H9 (cell line): ENCODE results near the gene GAS2. TPM values are rescaled to one million over a fixed set of nuclear protein-coding genes. Genes with fewer than 3 reads are reported as not detected.

ENCODE experiments used
- DNase-seq: peaks from one replicate; pipeline ENCODE4 v3.0.0-alpha.2; 2017
- H2AFZ ChIP-seq: one replicate; pipeline ENCODE4 v1.6.1; 2013; ENCODE audit warnings: mild to moderate bottlenecking, low read length, control low read depth, moderate library complexity
- H2AK5ac ChIP-seq: 2 replicates; pipeline ENCODE4 v1.6.1; 2013; ENCODE audit warnings: low read length, control low read depth, mixed read lengths; ENCODE audit not compliant: insufficient read length
- H2BK120ac ChIP-seq: one replicate; pipeline ENCODE4 v1.6.1; 2013; ENCODE audit warnings: low read depth, mild to moderate bottlenecking, low read length, control low read depth, inconsistent platforms; ENCODE audit not compliant: poor library complexity, severe bottlenecking
- H2BK12ac ChIP-seq: 2 replicates; pipeline ENCODE4 v1.6.1; 2013; ENCODE audit warnings: low read length, control low read depth, mixed read lengths, low read depth; ENCODE audit not compliant: insufficient read length
- H2BK15ac ChIP-seq: 2 replicates; pipeline ENCODE4 v1.6.1; 2013; ENCODE audit warnings: low read depth, low read length, control low read depth
- H2BK20ac ChIP-seq: one replicate; pipeline ENCODE4 v1.6.1; 2013; ENCODE audit warnings: low read depth, mild to moderate bottlenecking, low read length, control low read depth, inconsistent platforms; ENCODE audit not compliant: poor library complexity, severe bottlenecking
- H2BK5ac ChIP-seq: 2 replicates; pipeline ENCODE4 v1.6.1; 2013; ENCODE audit warnings: low read length, control low read depth, mixed read lengths; ENCODE audit not compliant: insufficient read length
- H3K14ac ChIP-seq: 2 replicates; pipeline ENCODE4 v1.6.1; 2013; ENCODE audit warnings: low read length, control low read depth; ENCODE audit not compliant: insufficient read depth
- H3K18ac ChIP-seq: 2 replicates; pipeline ENCODE4 v1.6.1; 2013; ENCODE audit warnings: low read depth, mild to moderate bottlenecking, mixed read lengths, low read length, control low read depth; ENCODE audit not compliant: insufficient read length
- H3K23ac ChIP-seq: 2 replicates; pipeline ENCODE4 v1.6.1; 2013; ENCODE audit warnings: low read length, control low read depth, mixed read lengths, low read depth; ENCODE audit not compliant: insufficient read length
- H3K23me2 ChIP-seq: 2 replicates; pipeline ENCODE4 v1.6.1; 2013; ENCODE audit warnings: low read depth, mild to moderate bottlenecking, mixed read lengths, low read length, control low read depth; ENCODE audit not compliant: insufficient read length, poor library complexity, severe bottlenecking
- H3K27ac ChIP-seq: 2 replicates; pipeline ENCODE4 v1.5.1; 2013; ENCODE audit warnings: low read length, control low read depth, mixed read lengths, low read depth; ENCODE audit not compliant: insufficient read length
- H3K27me3 ChIP-seq: 2 replicates; pipeline ENCODE4 v1.6.1; 2013; ENCODE audit warnings: low read length, control low read depth, inconsistent platforms; ENCODE audit not compliant: insufficient read depth
- H3K4ac ChIP-seq: 2 replicates; pipeline ENCODE4 v1.6.1; 2013; ENCODE audit warnings: low read depth, mild to moderate bottlenecking, control low read depth, inconsistent platforms, low read length, moderate library complexity
- H3K4me1 ChIP-seq: 2 replicates; pipeline ENCODE4 v1.6.1; 2013; ENCODE audit warnings: low read length, control low read depth, inconsistent platforms; ENCODE audit not compliant: insufficient read depth
- H3K4me2 ChIP-seq: 2 replicates; pipeline ENCODE4 v1.6.1; 2013; ENCODE audit warnings: low read length, control low read depth, mixed read lengths; ENCODE audit not compliant: insufficient read length, insufficient read depth
- H3K56ac ChIP-seq: 2 replicates; pipeline ENCODE4 v1.6.1; 2013; ENCODE audit warnings: low read depth, mild to moderate bottlenecking, mixed read lengths, low read length, control low read depth; ENCODE audit not compliant: insufficient read length
- H3K79me1 ChIP-seq: 2 replicates; pipeline ENCODE4 v1.6.1; 2013; ENCODE audit warnings: low read depth, mild to moderate bottlenecking, moderate library complexity, low read length, control low read depth, inconsistent platforms; ENCODE audit not compliant: insufficient read depth, poor library complexity, severe bottlenecking
- H3K79me2 ChIP-seq: 2 replicates; pipeline ENCODE4 v1.6.1; 2013; ENCODE audit warnings: low read length, control low read depth, inconsistent platforms; ENCODE audit not compliant: insufficient read depth
- H3K9ac ChIP-seq: 2 replicates; pipeline ENCODE4 v1.6.1; 2013; ENCODE audit warnings: low read length, control low read depth, mixed read lengths; ENCODE audit not compliant: insufficient read length; ENCODE audit errors: extremely low read depth
- H3K9me3 ChIP-seq: one replicate; pipeline ENCODE4 v1.6.1; 2013; ENCODE audit warnings: low read depth, low read length, inconsistent platforms; ENCODE audit not compliant: control insufficient read depth
- H3T11ph ChIP-seq: one replicate; pipeline ENCODE4 v1.6.1; 2013; ENCODE audit warnings: mild to moderate bottlenecking, low read length, control low read depth, inconsistent platforms
- H4K20me1 ChIP-seq: one replicate; pipeline ENCODE4 v1.6.1; 2013; ENCODE audit not compliant: control insufficient read depth, insufficient read length, insufficient read depth
- H4K5ac ChIP-seq: 2 replicates; pipeline ENCODE4 v1.6.1; 2013; ENCODE audit warnings: low read depth, mild to moderate bottlenecking, mixed read lengths, low read length, control low read depth; ENCODE audit not compliant: insufficient read length
- H4K8ac ChIP-seq: replicated peaks from 2 replicates; pipeline ENCODE4 v1.6.1; 2013; ENCODE audit warnings: low read length, control low read depth, mixed read lengths, low read depth; ENCODE audit not compliant: insufficient read length
- H4K91ac ChIP-seq: 2 replicates; pipeline ENCODE4 v1.6.1; 2013; ENCODE audit warnings: low read depth, mild to moderate bottlenecking, moderate library complexity, mixed read lengths, low read length, control low read depth; ENCODE audit not compliant: insufficient read length
- H3K27ac Mint-ChIP-seq, 3 experiments: 2 replicates in 2 of 3; 3 replicates in 1 of 3; pipeline ENCODE4 v1.8.0; 2020 to 2021; ENCODE audit warnings: mixed read lengths in 3 of 3, mild to moderate bottlenecking in 1 of 3, moderate library complexity in 1 of 3
- H3K27me3 Mint-ChIP-seq: 2 replicates; pipeline ENCODE4 v1.8.0; 2021; ENCODE audit warnings: low read depth, mild to moderate bottlenecking, moderate library complexity, mixed read lengths
- H3K36me3 Mint-ChIP-seq, 3 experiments: 2 replicates in 2 of 3; 3 replicates in 1 of 3; pipeline ENCODE4 v1.8.0; 2020 to 2021; ENCODE audit warnings: low read depth in 3 of 3, mixed read lengths in 3 of 3; ENCODE audit not compliant: insufficient read depth in 1 of 3
- H3K4me1 Mint-ChIP-seq, 2 experiments: 2 replicates each; pipeline ENCODE4 v1.8.0; 2020; ENCODE audit warnings: mixed read lengths in 2 of 2
- H3K4me3 Mint-ChIP-seq, 2 experiments: 2 replicates in 1 of 2; 3 replicates in 1 of 2; pipeline ENCODE4 v1.8.0; 2020 to 2021; ENCODE audit warnings: mild to moderate bottlenecking in 2 of 2, mixed read lengths in 2 of 2, moderate library complexity in 1 of 2
- H3K9me3 Mint-ChIP-seq, 2 experiments: 2 replicates in 1 of 2; 3 replicates in 1 of 2; pipeline ENCODE4 v1.8.0; 2020; ENCODE audit warnings: mild to moderate bottlenecking in 2 of 2, mixed read lengths in 2 of 2, moderate library complexity in 1 of 2
- WGBS: extraction: QIAGEN DNeasy Blood & Tissue Kit; methylation state at CpG from one replicate; pipeline ENCODE4 v1.1.7; 2013; ENCODE audit warnings: missing lambda C conversion rate, low lambda C conversion rate, mixed read lengths; ENCODE audit not compliant: insufficient read length; ENCODE audit errors: extremely low coverage; 5-methylcytosine and 5-hydroxymethylcytosine counted together
- total RNA-seq: library from RNA; stranded (reverse); gene quantifications from 2 replicates; pipeline ENCODE4 v1.2.1, GENCODE V29; 2021
- TF ChIP-seq, protein P1 (sequence below): fragments of 200-600 bp; sonication (generic); conservative IDR thresholded peaks from 3 replicates; pipeline ENCODE4 v1.8.0; 2021; ENCODE audit warnings: antibody characterized with exemption, mild to moderate bottlenecking

GAS2 gene
- total RNA-seq, 1 experiment from 2014 or later, result 1.7 TPM

DNA sequence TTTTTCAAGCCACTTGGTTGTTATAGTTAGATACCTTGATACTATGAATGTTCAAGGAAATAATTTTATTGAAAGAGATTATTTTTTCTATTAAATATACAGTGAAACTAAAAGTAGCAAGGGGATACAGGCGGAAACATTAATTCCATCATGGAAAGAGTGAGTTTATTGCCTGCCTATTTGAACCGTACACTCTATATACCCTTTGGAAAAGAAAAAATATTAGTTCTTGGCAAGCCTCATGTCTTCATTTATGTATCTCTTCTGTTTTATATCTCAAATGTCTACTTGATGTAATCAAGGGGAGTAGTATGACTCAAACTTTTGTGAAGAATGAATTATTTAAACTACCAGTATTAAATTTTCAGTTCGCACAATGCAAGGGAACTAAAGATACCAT, 54.0 kb downstream of the GAS2 start:
- no peaks in the 10 kb centered on the region for H3K4me1 Mint-ChIP-seq
- no peaks in the 10 kb centered on the region for H3K4me1 ChIP-seq

More for the DNA sequence above, 54.0 kb downstream of the GAS2 start:
- H3K79me1 ChIP-seq, result no peaks in the 10 kb centered on the region
- H3K4me2 ChIP-seq, result no peak overlapping the region
- no peak overlapping the region for H3K27ac Mint-ChIP-seq
- H3K9me3 ChIP-seq, result no peaks in the 10 kb centered on the region
- no peak overlapping the region for H2BK120ac ChIP-seq
- H4K20me1 ChIP-seq, result no peaks in the 10 kb centered on the region
- no peaks in the 10 kb centered on the region for H3K36me3 Mint-ChIP-seq
- no peak overlapping the region for H3K4me3 Mint-ChIP-seq
- no peak overlapping the region for H3K14ac ChIP-seq
- H2BK15ac ChIP-seq, result no peak overlapping the region
- no peak overlapping the region for H3K56ac ChIP-seq
- peaks cover 0 to 3% of the 10 kb centered on the region in 2 experiments; a peak in 1 of 5 replicates for H3K9me3 Mint-ChIP-seq
- no peak overlapping the region for H2BK20ac ChIP-seq
- no peaks in the 10 kb centered on the region for H3K27me3 ChIP-seq
- no peak for DNase-seq
- H2BK12ac ChIP-seq, result no peak overlapping the region
- no peaks in the 10 kb centered on the region for H3K27me3 Mint-ChIP-seq
- H3K23me2 ChIP-seq, result no peaks in the 10 kb centered on the region
- no peak overlapping the region for H3K18ac ChIP-seq
- TF ChIP-seq, protein P1, sequence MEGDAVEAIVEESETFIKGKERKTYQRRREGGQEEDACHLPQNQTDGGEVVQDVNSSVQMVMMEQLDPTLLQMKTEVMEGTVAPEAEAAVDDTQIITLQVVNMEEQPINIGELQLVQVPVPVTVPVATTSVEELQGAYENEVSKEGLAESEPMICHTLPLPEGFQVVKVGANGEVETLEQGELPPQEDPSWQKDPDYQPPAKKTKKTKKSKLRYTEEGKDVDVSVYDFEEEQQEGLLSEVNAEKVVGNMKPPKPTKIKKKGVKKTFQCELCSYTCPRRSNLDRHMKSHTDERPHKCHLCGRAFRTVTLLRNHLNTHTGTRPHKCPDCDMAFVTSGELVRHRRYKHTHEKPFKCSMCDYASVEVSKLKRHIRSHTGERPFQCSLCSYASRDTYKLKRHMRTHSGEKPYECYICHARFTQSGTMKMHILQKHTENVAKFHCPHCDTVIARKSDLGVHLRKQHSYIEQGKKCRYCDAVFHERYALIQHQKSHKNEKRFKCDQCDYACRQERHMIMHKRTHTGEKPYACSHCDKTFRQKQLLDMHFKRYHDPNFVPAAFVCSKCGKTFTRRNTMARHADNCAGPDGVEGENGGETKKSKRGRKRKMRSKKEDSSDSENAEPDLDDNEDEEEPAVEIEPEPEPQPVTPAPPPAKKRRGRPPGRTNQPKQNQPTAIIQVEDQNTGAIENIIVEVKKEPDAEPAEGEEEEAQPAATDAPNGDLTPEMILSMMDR, result no peak
- H3T11ph ChIP-seq, result no peak overlapping the region
- no peak overlapping the region for H4K91ac ChIP-seq
- H3K23ac ChIP-seq, result no peak overlapping the region
- H2AK5ac ChIP-seq, result no peak overlapping the region
- no peaks in the 10 kb centered on the region for H3K79me2 ChIP-seq
- no CpG with 5 or more reads among the region's 3 CpGs for WGBS
- H3K9ac ChIP-seq, result no peak overlapping the region
- H4K8ac ChIP-seq, result no peak overlapping the region
- H3K4ac ChIP-seq, result no peak overlapping the region
- H3K27ac ChIP-seq, result no peak overlapping the region
- no peak overlapping the region for H2BK5ac ChIP-seq
- no peak overlapping the region for H2AFZ ChIP-seq
- H4K5ac ChIP-seq, result no peak overlapping the region
